ENCODE measurements around the gene NRCAM. TPM values are rescaled to one million over a fixed set of nuclear protein-coding genes. Genes with fewer than 3 reads are reported as not detected.

The NRCAM gene
- total and polyA plus RNA-seq, 2 of the 8 experiments (the other 6 are each of a cell fraction or from before 2014, with no cell fraction given) = 2.7 to 3.8 TPM

- TF ChIP-seq NANOG (IDR thresholded peaks at IDR 0.05; ENCODE audit: insufficient read depth, low read depth, low read length, poor library complexity, severe bottlenecking) (no peak), RNF2 (IDR thresholded peaks at IDR 0.05; ENCODE audit: borderline replicate concordance, low read depth, low read length, missing control alignments, poor library complexity, severe bottlenecking) (no peak), EZH2 (IDR thresholded peaks at IDR 0.05; ENCODE audit: low read depth, low read length, severe bottlenecking) (no peak), HDAC2 (IDR thresholded peaks at IDR 0.05; ENCODE audit: borderline replicate concordance in 1 of 2, low read depth in 2 of 2, low read length in 2 of 2) (no peak), E2F6 (IDR thresholded peaks at IDR 0.05) (no peak)
These were observed 4.7 kb upstream of the NRCAM start (continued) for GRCh38 chr7:108460964-108461363.

Measured in H1 (cell line).